Left renal pelvis (tissue), 4 donors: ENCODE results near the gene DPM2. TPM values are rescaled to one million over a fixed set of nuclear protein-coding genes. Genes with fewer than 3 reads are reported as not detected.

Experiments used
- DNase-seq, 4 donors: peaks; one replicate each; pipeline ENCODE4 v3.0.0-alpha.2; 2013; ENCODE audit warnings: low read depth in 4 of 4, low spot score in 3 of 4
- polyA plus RNA-seq, 4 donors: library from polyadenylated mRNA; unstranded; fragments of 120-200 nt; gene quantifications; one replicate each; pipeline ENCODE4 v1.2.1, GENCODE V29; 2013; ENCODE audit not compliant: insufficient read length in 4 of 4

The DPM2 gene
- polyA plus RNA-seq, 4 donors: 33.5 to 38.7 (median 36.4) TPM

GRCh38 chr9:127940593-127940992 lies 2.9 kb upstream of the DPM2 start:
- DNase-seq: no peak

GRCh38 chr9:127938298-127938690 lies 640 bp upstream of the DPM2 start:
- no peak for DNase-seq

- DNase-seq: no peak
Measured at GRCh38 chr9:127937056-127937387, 632 bp downstream of the DPM2 start.

DNA sequence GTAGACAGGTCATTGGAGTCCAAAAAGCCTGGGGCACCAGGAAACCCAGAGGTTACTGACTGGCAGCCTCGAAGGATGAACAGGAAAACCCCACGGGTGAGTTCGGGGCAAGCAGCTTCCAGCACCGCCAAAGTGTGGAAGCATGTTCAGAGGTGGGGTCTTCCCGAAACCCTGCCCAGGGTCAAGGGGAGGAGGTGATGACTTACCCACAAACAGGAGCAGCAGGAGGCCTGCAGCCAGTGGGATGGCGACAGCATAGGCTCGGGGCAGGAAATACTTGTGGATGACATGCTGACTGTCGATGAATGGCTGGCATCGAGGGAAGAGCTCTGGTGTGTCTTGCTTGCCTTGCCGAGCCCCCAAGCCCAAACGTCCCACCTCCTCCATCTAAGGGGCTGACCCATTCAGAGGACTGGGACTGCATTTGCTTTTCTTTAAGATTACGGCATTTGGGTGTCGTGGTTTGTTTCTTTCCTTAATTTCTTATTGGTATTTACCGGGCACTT lies 1.3 kb downstream of the DPM2 start:
- no peak for DNase-seq

- DNase-seq: no peak
Measured at GRCh38 chr9:127935765-127936221, 1.9 kb downstream of the DPM2 start.

- no peak for DNase-seq
Measured at GRCh38 chr9:127934986-127935385, 2.7 kb downstream of the DPM2 start.

GRCh38 chr9:127934248-127934647 lies 3.4 kb downstream of the DPM2 start:
- no peak for DNase-seq

GRCh38 chr9:127931092-127931881 lies 6.4 kb downstream of the DPM2 start:
- DNase-seq: no peak

GRCh38 chr9:127930231-127931091 lies 7.2 kb downstream of the DPM2 start, which contains the start of gene PIP5KL1:
TSS of gene PIP5KL1 (minus strand) at chr9:127930777. CDS start at chr9:127930752, 25 bp downstream.
- no peak for DNase-seq

- DNase-seq: no peak
Measured at GRCh38 chr9:127929625-127929979, 8.1 kb downstream of the DPM2 start.

DNA sequence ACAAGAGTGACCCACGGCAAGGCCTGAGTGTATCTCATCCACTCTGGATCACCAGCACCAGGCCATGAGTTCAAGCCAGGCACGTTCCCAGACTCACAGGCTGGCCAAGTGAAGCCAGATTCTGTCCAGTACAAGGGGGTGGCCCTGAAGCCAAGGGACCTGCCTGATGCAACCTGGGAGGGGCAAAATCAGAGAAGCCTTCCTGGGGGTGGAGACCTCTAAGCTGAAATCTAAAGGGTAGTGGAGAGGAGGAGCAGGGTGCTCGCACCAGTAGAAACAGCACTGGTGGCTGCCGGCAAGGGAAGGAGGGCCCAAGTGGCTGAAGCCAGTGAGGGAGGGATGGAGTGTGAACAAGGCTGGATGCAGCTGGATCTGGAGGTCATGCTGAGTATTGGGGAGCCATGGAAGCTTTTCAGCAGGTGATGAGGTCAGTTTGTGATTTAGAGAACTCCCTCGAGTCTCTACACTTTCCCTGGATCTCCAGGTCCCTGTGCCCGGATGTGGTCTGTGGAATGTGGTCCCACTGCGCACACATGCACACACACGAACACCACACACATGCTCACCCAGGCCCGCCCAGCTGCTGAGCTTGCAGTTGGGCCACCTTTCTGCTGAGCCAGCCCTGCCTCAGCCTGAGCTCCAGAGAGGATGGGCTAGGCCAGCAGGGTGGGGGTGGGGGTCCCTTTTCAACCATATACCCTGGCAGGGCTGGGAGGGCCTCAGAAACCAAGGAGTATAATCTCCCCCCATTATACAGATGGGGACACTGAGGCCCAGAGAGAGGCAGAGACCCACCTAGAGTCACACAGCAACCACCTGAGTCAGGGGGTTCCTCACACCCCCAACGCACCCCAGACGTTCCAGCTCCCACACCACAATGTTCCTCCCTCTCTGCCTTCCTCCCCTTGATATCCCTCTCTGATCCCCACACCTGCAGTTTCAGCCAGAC lies 8.7 kb downstream of the DPM2 start:
- no peak for DNase-seq

GRCh38 chr9:127927988-127928675 lies 9.5 kb downstream of the DPM2 start:
- no peak for DNase-seq

GRCh38 chr9:127927201-127927987 lies 10.3 kb downstream of the DPM2 start:
- DNase-seq: no peak

- DNase-seq: no peak
Measured at GRCh38 chr9:127926906-127927200, 10.8 kb downstream of the DPM2 start.

- no peak for DNase-seq
Measured at GRCh38 chr9:127925959-127926905, 11.4 kb downstream of the DPM2 start.

GRCh38 chr9:127924736-127925444 lies 12.8 kb downstream of the DPM2 start:
- no peak for DNase-seq

GRCh38 chr9:127923771-127924170 lies 13.9 kb downstream of the DPM2 start:
- DNase-seq: no peak

DNA sequence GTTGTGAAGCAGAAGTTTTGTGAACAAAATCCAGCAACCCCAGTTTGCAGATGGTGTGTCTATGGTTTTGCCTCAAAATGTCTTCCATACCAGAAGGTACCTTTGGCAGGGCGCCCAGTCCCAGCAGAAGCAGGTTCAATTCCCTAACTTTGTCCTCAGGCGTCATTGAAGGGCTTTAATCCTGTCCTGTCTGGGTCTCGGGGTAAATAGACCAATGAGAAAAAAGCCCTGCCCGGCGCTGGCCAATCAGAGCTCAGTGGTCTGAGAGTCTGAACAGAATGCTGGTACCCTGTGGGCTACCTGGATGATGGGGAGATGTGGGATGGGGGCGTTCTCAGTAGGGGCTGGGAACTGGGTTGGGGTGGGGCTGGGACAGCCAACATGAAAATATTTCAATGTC lies 14.6 kb downstream of the DPM2 start:
- no peak for DNase-seq
